H9 (cell line): ENCODE measurements around the gene DENND4A. TPM values are rescaled to one million over a fixed set of nuclear protein-coding genes. Genes with fewer than 3 reads are reported as not detected.

ENCODE experiments used
- DNase-seq: peaks from one replicate; pipeline ENCODE4 v3.0.0-alpha.2; 2017
- H2AFZ ChIP-seq: one replicate; pipeline ENCODE4 v1.6.1; 2013; ENCODE audit warnings: mild to moderate bottlenecking, low read length, control low read depth, moderate library complexity
- H2AK5ac ChIP-seq: 2 replicates; pipeline ENCODE4 v1.6.1; 2013; ENCODE audit warnings: low read length, control low read depth, mixed read lengths; ENCODE audit not compliant: insufficient read length
- H2BK120ac ChIP-seq: one replicate; pipeline ENCODE4 v1.6.1; 2013; ENCODE audit warnings: low read depth, mild to moderate bottlenecking, low read length, control low read depth, inconsistent platforms; ENCODE audit not compliant: poor library complexity, severe bottlenecking
- H2BK12ac ChIP-seq: 2 replicates; pipeline ENCODE4 v1.6.1; 2013; ENCODE audit warnings: low read length, control low read depth, mixed read lengths, low read depth; ENCODE audit not compliant: insufficient read length
- H2BK15ac ChIP-seq: 2 replicates; pipeline ENCODE4 v1.6.1; 2013; ENCODE audit warnings: low read depth, low read length, control low read depth
- H2BK20ac ChIP-seq: one replicate; pipeline ENCODE4 v1.6.1; 2013; ENCODE audit warnings: low read depth, mild to moderate bottlenecking, low read length, control low read depth, inconsistent platforms; ENCODE audit not compliant: poor library complexity, severe bottlenecking
- H2BK5ac ChIP-seq: 2 replicates; pipeline ENCODE4 v1.6.1; 2013; ENCODE audit warnings: low read length, control low read depth, mixed read lengths; ENCODE audit not compliant: insufficient read length
- H3K14ac ChIP-seq: 2 replicates; pipeline ENCODE4 v1.6.1; 2013; ENCODE audit warnings: low read length, control low read depth; ENCODE audit not compliant: insufficient read depth
- H3K18ac ChIP-seq: 2 replicates; pipeline ENCODE4 v1.6.1; 2013; ENCODE audit warnings: low read depth, mild to moderate bottlenecking, mixed read lengths, low read length, control low read depth; ENCODE audit not compliant: insufficient read length
- H3K23ac ChIP-seq: 2 replicates; pipeline ENCODE4 v1.6.1; 2013; ENCODE audit warnings: low read length, control low read depth, mixed read lengths, low read depth; ENCODE audit not compliant: insufficient read length
- H3K23me2 ChIP-seq: 2 replicates; pipeline ENCODE4 v1.6.1; 2013; ENCODE audit warnings: low read depth, mild to moderate bottlenecking, mixed read lengths, low read length, control low read depth; ENCODE audit not compliant: insufficient read length, poor library complexity, severe bottlenecking
- H3K27ac ChIP-seq: 2 replicates; pipeline ENCODE4 v1.5.1; 2013; ENCODE audit warnings: low read length, control low read depth, mixed read lengths, low read depth; ENCODE audit not compliant: insufficient read length
- H3K27me3 ChIP-seq: 2 replicates; pipeline ENCODE4 v1.6.1; 2013; ENCODE audit warnings: low read length, control low read depth, inconsistent platforms; ENCODE audit not compliant: insufficient read depth
- H3K4ac ChIP-seq: 2 replicates; pipeline ENCODE4 v1.6.1; 2013; ENCODE audit warnings: low read depth, mild to moderate bottlenecking, control low read depth, inconsistent platforms, low read length, moderate library complexity
- H3K4me1 ChIP-seq: 2 replicates; pipeline ENCODE4 v1.6.1; 2013; ENCODE audit warnings: low read length, control low read depth, inconsistent platforms; ENCODE audit not compliant: insufficient read depth
- H3K4me2 ChIP-seq: 2 replicates; pipeline ENCODE4 v1.6.1; 2013; ENCODE audit warnings: low read length, control low read depth, mixed read lengths; ENCODE audit not compliant: insufficient read length, insufficient read depth
- H3K56ac ChIP-seq: 2 replicates; pipeline ENCODE4 v1.6.1; 2013; ENCODE audit warnings: low read depth, mild to moderate bottlenecking, mixed read lengths, low read length, control low read depth; ENCODE audit not compliant: insufficient read length
- H3K79me1 ChIP-seq: 2 replicates; pipeline ENCODE4 v1.6.1; 2013; ENCODE audit warnings: low read depth, mild to moderate bottlenecking, moderate library complexity, low read length, control low read depth, inconsistent platforms; ENCODE audit not compliant: insufficient read depth, poor library complexity, severe bottlenecking
- H3K79me2 ChIP-seq: 2 replicates; pipeline ENCODE4 v1.6.1; 2013; ENCODE audit warnings: low read length, control low read depth, inconsistent platforms; ENCODE audit not compliant: insufficient read depth
- H3K9ac ChIP-seq: 2 replicates; pipeline ENCODE4 v1.6.1; 2013; ENCODE audit warnings: low read length, control low read depth, mixed read lengths; ENCODE audit not compliant: insufficient read length; ENCODE audit errors: extremely low read depth
- H3K9me3 ChIP-seq: one replicate; pipeline ENCODE4 v1.6.1; 2013; ENCODE audit warnings: low read depth, low read length, inconsistent platforms; ENCODE audit not compliant: control insufficient read depth
- H3T11ph ChIP-seq: one replicate; pipeline ENCODE4 v1.6.1; 2013; ENCODE audit warnings: mild to moderate bottlenecking, low read length, control low read depth, inconsistent platforms
- H4K20me1 ChIP-seq: one replicate; pipeline ENCODE4 v1.6.1; 2013; ENCODE audit not compliant: control insufficient read depth, insufficient read length, insufficient read depth
- H4K5ac ChIP-seq: 2 replicates; pipeline ENCODE4 v1.6.1; 2013; ENCODE audit warnings: low read depth, mild to moderate bottlenecking, mixed read lengths, low read length, control low read depth; ENCODE audit not compliant: insufficient read length
- H4K8ac ChIP-seq: replicated peaks from 2 replicates; pipeline ENCODE4 v1.6.1; 2013; ENCODE audit warnings: low read length, control low read depth, mixed read lengths, low read depth; ENCODE audit not compliant: insufficient read length
- H4K91ac ChIP-seq: 2 replicates; pipeline ENCODE4 v1.6.1; 2013; ENCODE audit warnings: low read depth, mild to moderate bottlenecking, moderate library complexity, mixed read lengths, low read length, control low read depth; ENCODE audit not compliant: insufficient read length
- H3K27ac Mint-ChIP-seq, 3 experiments: 2 replicates in 2 of 3; 3 replicates in 1 of 3; pipeline ENCODE4 v1.8.0; 2020 to 2021; ENCODE audit warnings: mixed read lengths in 3 of 3, mild to moderate bottlenecking in 1 of 3, moderate library complexity in 1 of 3
- H3K27me3 Mint-ChIP-seq: 2 replicates; pipeline ENCODE4 v1.8.0; 2021; ENCODE audit warnings: low read depth, mild to moderate bottlenecking, moderate library complexity, mixed read lengths
- H3K36me3 Mint-ChIP-seq, 3 experiments: 2 replicates in 2 of 3; 3 replicates in 1 of 3; pipeline ENCODE4 v1.8.0; 2020 to 2021; ENCODE audit warnings: low read depth in 3 of 3, mixed read lengths in 3 of 3; ENCODE audit not compliant: insufficient read depth in 1 of 3
- H3K4me1 Mint-ChIP-seq, 2 experiments: 2 replicates each; pipeline ENCODE4 v1.8.0; 2020; ENCODE audit warnings: mixed read lengths in 2 of 2
- H3K4me3 Mint-ChIP-seq, 2 experiments: 2 replicates in 1 of 2; 3 replicates in 1 of 2; pipeline ENCODE4 v1.8.0; 2020 to 2021; ENCODE audit warnings: mild to moderate bottlenecking in 2 of 2, mixed read lengths in 2 of 2, moderate library complexity in 1 of 2
- H3K9me3 Mint-ChIP-seq, 2 experiments: 2 replicates in 1 of 2; 3 replicates in 1 of 2; pipeline ENCODE4 v1.8.0; 2020; ENCODE audit warnings: mild to moderate bottlenecking in 2 of 2, mixed read lengths in 2 of 2, moderate library complexity in 1 of 2
- CTCF ChIP-seq: fragments of 200-600 bp; sonication (generic); conservative IDR thresholded peaks from 3 replicates; pipeline ENCODE4 v1.8.0; 2021; ENCODE audit warnings: antibody characterized with exemption, mild to moderate bottlenecking
- WGBS: extraction: QIAGEN DNeasy Blood & Tissue Kit; methylation state at CpG from one replicate; pipeline ENCODE4 v1.1.7; 2013; ENCODE audit warnings: missing lambda C conversion rate, low lambda C conversion rate, mixed read lengths; ENCODE audit not compliant: insufficient read length; ENCODE audit errors: extremely low coverage; 5-methylcytosine and 5-hydroxymethylcytosine counted together
- total RNA-seq: library from RNA; stranded (reverse); gene quantifications from 2 replicates; pipeline ENCODE4 v1.2.1, GENCODE V29; 2021

DENND4A gene
- total RNA-seq, 1 experiment from 2014 or later: 4.7 TPM

- no CpG with 5 or more reads among the region's 4 CpGs for WGBS
- Histone ChIP-seq H3K23me2 (no peaks in the 10 kb centered on the region), H3K79me2 (no peaks in the 10 kb centered on the region), H3K4me2 (no peak overlapping the region), H3K27ac (no peak overlapping the region), H3K23ac (no peak overlapping the region), H4K8ac (no peak overlapping the region), H2BK5ac (no peak overlapping the region), H3K4me1 (peaks cover 10% of the 10 kb centered on the region; the same call in 1 of the 2 replicates), H3K56ac (no peak overlapping the region), H2BK20ac (no peak overlapping the region), H4K5ac (no peak overlapping the region), H3K4ac (no peak overlapping the region), H4K91ac (no peak overlapping the region), H3K79me1 (no peaks in the 10 kb centered on the region), H2AK5ac (no peak overlapping the region), H2BK12ac (no peak overlapping the region), H3K9me3 (no peaks in the 10 kb centered on the region), H3K9ac (no peak overlapping the region), H4K20me1 (no peaks in the 10 kb centered on the region), H3T11ph (no peak overlapping the region), H2AFZ (no peak overlapping the region), H3K18ac (no peak overlapping the region), H3K27me3 (no peaks in the 10 kb centered on the region), H3K14ac (no peak overlapping the region), H2BK120ac (no peak overlapping the region), H2BK15ac (no peak overlapping the region)
- H3K36me3 Mint-ChIP-seq: no peaks in the 10 kb centered on the region; a peak in 1 of 7 replicates
- H3K27ac Mint-ChIP-seq: peak overlapping the region in 2 of 3 experiments; percentile 26 to 68; a peak in 2 of 7 replicates
- no peak overlapping the region for H3K4me3 Mint-ChIP-seq
- no peaks in the 10 kb centered on the region; a peak in 2 of 5 replicates for H3K9me3 Mint-ChIP-seq
- peak; percentile 62 for DNase-seq
- H3K4me1 Mint-ChIP-seq: peaks cover 22 to 30% of the 10 kb centered on the region in 2 experiments
- H3K27me3 Mint-ChIP-seq: no peaks in the 10 kb centered on the region; the same call in 1 of the 2 replicates
- TF ChIP-seq CTCF: peak; percentile 72
Measured at GRCh38 chr15:65836665-65837064, 44.6 kb upstream of the DENND4A start.
